Measurements from ENCODE around the gene KCNG4. TPM values are rescaled to one million over a fixed set of nuclear protein-coding genes. Genes with fewer than 3 reads are reported as not detected.
A peak's percentile ranks its signal among the peaks of the same experiment; 100 is the strongest.

KCNG4 gene
- total RNA-seq, 1 experiment from 2014 or later, result not detected

DNA sequence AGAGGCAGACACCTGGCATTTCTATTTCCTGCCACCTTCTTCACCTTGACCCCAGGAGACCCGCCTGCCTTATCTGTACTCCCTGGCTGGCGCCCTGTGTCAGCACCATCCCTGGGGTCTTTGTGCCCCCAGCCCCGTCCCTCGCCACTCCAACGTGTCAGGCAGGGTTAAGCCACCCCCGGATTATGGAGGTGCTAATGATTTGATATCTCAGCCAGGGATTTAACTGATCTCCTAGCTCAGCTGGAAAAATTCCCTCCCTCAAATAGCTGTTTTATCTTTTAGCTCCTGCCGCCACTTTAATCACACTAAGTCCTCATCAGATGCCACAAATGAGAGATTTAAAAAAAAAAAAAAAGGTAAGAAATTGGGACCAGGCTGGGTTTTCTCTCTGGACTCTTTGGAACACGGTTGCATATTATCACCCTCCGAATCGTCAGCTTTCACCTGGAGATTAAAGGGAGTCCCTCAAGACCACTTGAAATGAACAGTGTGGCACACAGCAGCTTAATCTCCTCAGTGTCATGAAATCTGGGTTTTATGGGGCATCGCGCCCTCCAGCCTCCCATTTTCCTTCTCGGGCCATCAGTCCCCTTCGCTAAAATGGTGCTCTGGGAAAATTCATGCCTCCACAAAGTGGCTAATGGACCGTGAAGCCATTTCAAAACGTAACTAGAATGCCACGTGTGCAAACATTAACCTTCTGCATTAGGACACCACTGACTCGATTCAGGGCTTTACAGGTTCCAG, 28.7 kb upstream of the KCNG4 start:
- BruUV-seq (replicated peaks), result no TSS peak
- Histone ChIP-seq H3K27ac (ENCODE audit: low read depth, low read length, poor library complexity, severe bottlenecking) (no peak overlapping the region), H3K27me3 (replicated peaks; ENCODE audit: insufficient read depth, low read depth, low read length, poor library complexity) (peaks cover 5% of the 10 kb centered on the region), H3K4me1 (ENCODE audit: insufficient read depth, low read length, poor library complexity, severe bottlenecking) (no peaks in the 10 kb centered on the region), H3K9me3 (ENCODE audit: low read depth, low read length, poor library complexity, severe bottlenecking) (no peaks in the 10 kb centered on the region), H3K4me3 (ENCODE audit: low read depth, low read length, poor library complexity, severe bottlenecking) (no peak overlapping the region), H3K36me3 (ENCODE audit: insufficient read depth, low read length, poor library complexity, severe bottlenecking) (no peaks in the 10 kb centered on the region)
- ChIA-PET POLR2A (ENCODE audit: low non-redundant PET) (no interaction called here), CTCF (no interaction called here)
- TF ChIP-seq, protein P1, sequence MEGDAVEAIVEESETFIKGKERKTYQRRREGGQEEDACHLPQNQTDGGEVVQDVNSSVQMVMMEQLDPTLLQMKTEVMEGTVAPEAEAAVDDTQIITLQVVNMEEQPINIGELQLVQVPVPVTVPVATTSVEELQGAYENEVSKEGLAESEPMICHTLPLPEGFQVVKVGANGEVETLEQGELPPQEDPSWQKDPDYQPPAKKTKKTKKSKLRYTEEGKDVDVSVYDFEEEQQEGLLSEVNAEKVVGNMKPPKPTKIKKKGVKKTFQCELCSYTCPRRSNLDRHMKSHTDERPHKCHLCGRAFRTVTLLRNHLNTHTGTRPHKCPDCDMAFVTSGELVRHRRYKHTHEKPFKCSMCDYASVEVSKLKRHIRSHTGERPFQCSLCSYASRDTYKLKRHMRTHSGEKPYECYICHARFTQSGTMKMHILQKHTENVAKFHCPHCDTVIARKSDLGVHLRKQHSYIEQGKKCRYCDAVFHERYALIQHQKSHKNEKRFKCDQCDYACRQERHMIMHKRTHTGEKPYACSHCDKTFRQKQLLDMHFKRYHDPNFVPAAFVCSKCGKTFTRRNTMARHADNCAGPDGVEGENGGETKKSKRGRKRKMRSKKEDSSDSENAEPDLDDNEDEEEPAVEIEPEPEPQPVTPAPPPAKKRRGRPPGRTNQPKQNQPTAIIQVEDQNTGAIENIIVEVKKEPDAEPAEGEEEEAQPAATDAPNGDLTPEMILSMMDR (conservative IDR thresholded peaks at IDR 0.05; ENCODE audit: low read depth, low read length), result no peak
- TF ChIP-seq EZH2 (IDR thresholded peaks at IDR 0.05; ENCODE audit: borderline replicate concordance, low read depth, low read length, poor library complexity, severe bottlenecking), result no peak
- intact Hi-C loops (cut with micrococcal nuclease; ENCODE audit: unreplicated experiment), result no loop called here
- no peak for DNase-seq (ENCODE audit: low spot score)

DNA sequence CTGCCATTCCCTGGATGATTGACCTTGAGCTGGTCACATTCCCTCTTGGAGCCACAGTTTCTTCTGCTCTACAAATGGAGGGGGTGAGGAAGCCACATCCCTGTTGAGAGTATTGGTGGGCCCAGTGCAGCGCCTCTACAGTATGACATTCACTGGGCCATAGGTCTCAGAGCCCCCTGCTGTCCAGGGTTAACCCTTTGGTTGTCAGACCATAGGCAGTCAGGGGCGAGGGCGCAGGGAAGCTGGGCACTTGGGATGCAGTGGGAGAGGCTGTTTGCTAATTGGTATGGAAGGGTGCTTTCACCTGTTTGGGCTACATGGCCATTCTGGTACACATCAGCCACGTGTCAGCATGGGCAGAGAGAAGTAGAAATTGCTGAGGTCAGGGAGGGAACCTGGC, 27.6 kb upstream of the KCNG4 start:
- intact Hi-C loops (cut with micrococcal nuclease; ENCODE audit: unreplicated experiment), result no loop called here
- TF ChIP-seq, protein P1 (conservative IDR thresholded peaks at IDR 0.05; ENCODE audit: low read depth, low read length), result no peak
- ChIA-PET CTCF (no interaction called here), POLR2A (ENCODE audit: low non-redundant PET) (no interaction called here)
- no TSS peak for BruUV-seq (replicated peaks)
- Histone ChIP-seq H3K27me3 (replicated peaks; ENCODE audit: insufficient read depth, low read depth, low read length, poor library complexity) (peaks cover 1% of the 10 kb centered on the region), H3K36me3 (ENCODE audit: insufficient read depth, low read length, poor library complexity, severe bottlenecking) (no peaks in the 10 kb centered on the region), H3K4me3 (ENCODE audit: low read depth, low read length, poor library complexity, severe bottlenecking) (no peak overlapping the region), H3K9me3 (ENCODE audit: low read depth, low read length, poor library complexity, severe bottlenecking) (no peaks in the 10 kb centered on the region), H3K27ac (ENCODE audit: low read depth, low read length, poor library complexity, severe bottlenecking) (no peak overlapping the region), H3K4me1 (ENCODE audit: insufficient read depth, low read length, poor library complexity, severe bottlenecking) (no peaks in the 10 kb centered on the region)
- DNase-seq (ENCODE audit: low spot score), result no peak

GRCh38 chr16:84266451-84266850, 26.6 kb upstream of the KCNG4 start:
- H3K27ac ChIP-seq (ENCODE audit: low read depth, low read length, poor library complexity, severe bottlenecking), result no peak overlapping the region
- ChIA-PET POLR2A (ENCODE audit: low non-redundant PET) (no interaction called here), CTCF (no interaction called here)
- no peak overlapping the region for H3K4me3 ChIP-seq (ENCODE audit: low read depth, low read length, poor library complexity, severe bottlenecking)
- no peaks in the 10 kb centered on the region for H3K27me3 ChIP-seq (replicated peaks; ENCODE audit: insufficient read depth, low read depth, low read length, poor library complexity)
- peak; percentile 56 for DNase-seq (ENCODE audit: low spot score)
- no peaks in the 10 kb centered on the region for H3K9me3 ChIP-seq (ENCODE audit: low read depth, low read length, poor library complexity, severe bottlenecking)
- no peaks in the 10 kb centered on the region for H3K4me1 ChIP-seq (ENCODE audit: insufficient read depth, low read length, poor library complexity, severe bottlenecking)
- BruUV-seq (replicated peaks), result no TSS peak
- no peaks in the 10 kb centered on the region for H3K36me3 ChIP-seq (ENCODE audit: insufficient read depth, low read length, poor library complexity, severe bottlenecking)
- TF ChIP-seq, protein P1 (conservative IDR thresholded peaks at IDR 0.05; ENCODE audit: low read depth, low read length), result no peak
- TF ChIP-seq EZH2 (IDR thresholded peaks at IDR 0.05; ENCODE audit: borderline replicate concordance, low read depth, low read length, poor library complexity, severe bottlenecking), result no peak
- intact Hi-C loops (cut with micrococcal nuclease; ENCODE audit: unreplicated experiment), result no loop called here
